Epithelial cell of proximal tubule (primary cell): ENCODE results near the gene PRKAR1A. TPM values are rescaled to one million over a fixed set of nuclear protein-coding genes. Genes with fewer than 3 reads are reported as not detected.

Experiments used
- DNase-seq: peaks from one replicate; pipeline ENCODE4 v3.0.0-alpha.2; 2011; ENCODE audit warnings: low read depth
- H3K4me3 ChIP-seq: 2 replicates; pipeline ENCODE4 v1.5.1; 2011; ENCODE audit warnings: low read depth, mild to moderate bottlenecking, low read length
- CTCF ChIP-seq: conservative IDR thresholded peaks from 2 replicates; pipeline ENCODE4 v1.5.1; 2012; ENCODE audit warnings: low read depth, mild to moderate bottlenecking, low read length
- total RNA-seq: library from RNA; depleted of rRNA; stranded (reverse); fragments of >200 nt; gene quantifications from 2 replicates; pipeline ENCODE4 v1.2.3, GENCODE V29; 2015

The PRKAR1A gene
- total RNA-seq, 1 donor from 2014 or later: 157 TPM

GRCh38 chr17:68585643-68586042 lies 73.4 kb downstream of the PRKAR1A start:
- no peak for DNase-seq
- H3K4me3 ChIP-seq: no peak overlapping the region
- TF ChIP-seq CTCF: no peak

GRCh38 chr17:68587026-68587425 lies 74.8 kb downstream of the PRKAR1A start:
- no peak overlapping the region for H3K4me3 ChIP-seq
- TF ChIP-seq CTCF: no peak
- no peak for DNase-seq

- no peak for DNase-seq
- no peak overlapping the region for H3K4me3 ChIP-seq
- no peak for TF ChIP-seq CTCF
Measured at GRCh38 chr17:68587847-68588246, 75.6 kb downstream of the PRKAR1A start.

- TF ChIP-seq CTCF: no peak
- no peak for DNase-seq
- no peak overlapping the region for H3K4me3 ChIP-seq
Measured at GRCh38 chr17:68588362-68588761, 76.1 kb downstream of the PRKAR1A start.

GRCh38 chr17:68589086-68589485 lies 76.9 kb downstream of the PRKAR1A start:
- DNase-seq: no peak
- TF ChIP-seq CTCF: no peak
- H3K4me3 ChIP-seq: no peak overlapping the region

GRCh38 chr17:68591583-68591982 lies 79.4 kb downstream of the PRKAR1A start:
- TF ChIP-seq CTCF: no peak
- no peak overlapping the region for H3K4me3 ChIP-seq
- DNase-seq: no peak

GRCh38 chr17:68592009-68592408 lies 79.8 kb downstream of the PRKAR1A start:
- no peak for TF ChIP-seq CTCF
- H3K4me3 ChIP-seq: no peak overlapping the region
- DNase-seq: no peak
